ENCODE data around the gene MCM3. TPM values are rescaled to one million over a fixed set of nuclear protein-coding genes. Genes with fewer than 3 reads are reported as not detected.

The MCM3 gene
- total and polyA plus RNA-seq, 7 experiments from 2014 or later = 20.3 to 157 (median 47.9) TPM

DNA sequence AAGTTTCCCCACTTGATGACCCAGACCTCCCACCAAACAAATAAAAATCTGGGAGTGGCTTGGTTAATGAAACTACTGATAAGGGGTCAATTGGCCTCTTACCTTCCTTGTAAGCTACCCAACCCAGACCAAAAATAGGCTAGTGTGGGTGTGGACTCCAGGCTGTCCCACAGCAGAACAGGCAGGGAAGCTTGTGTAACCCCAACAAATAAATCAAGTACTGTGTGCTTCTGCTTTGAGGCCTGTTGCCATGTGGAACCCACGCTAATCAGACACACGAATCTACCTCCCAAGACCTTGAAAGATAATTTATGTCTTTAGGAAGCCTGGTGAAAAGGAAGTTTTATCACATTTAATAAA lies 43.7 kb upstream of the MCM3 start:
- peak overlapping the region in 2 of 9 donors; percentile 69 to 72 for H3K27ac Mint-ChIP-seq
- ChIA-PET POLR2A (interaction anchor here (0.9 to 1.0 kb wide), 2 partner anchors 18 to 69 kb away, joined by 4 read pairs; no protein-coding TSS in a partner anchor), CTCF (no interaction called here)
- H3K27me3 Mint-ChIP-seq = peaks cover 0 to 7% (median 0%) of the 10 kb centered on the region in 5 donors
- no peaks in the 10 kb centered on the region for H3K36me3 Mint-ChIP-seq
- H3K4me3 Mint-ChIP-seq = no peak overlapping the region
- Histone ChIP-seq H3K4me1 (ENCODE audit: control insufficient read depth in 2 of 2, insufficient read depth in 2 of 2, low read length in 2 of 2) (peaks cover 7 to 21% of the 10 kb centered on the region in 2 donors), H3K4me3 (ENCODE audit: low read length) (no peak overlapping the region), H3K27ac (ENCODE audit: low read depth, low read length) (no peak overlapping the region), H3K27me3 (ENCODE audit: control insufficient read depth in 2 of 2, insufficient read depth in 2 of 2, low read length in 2 of 2) (no peaks in the 10 kb centered on the region), H3K9me3 (ENCODE audit: control insufficient read depth in 2 of 3, low read length in 3 of 3) (no peaks in the 10 kb centered on the region), H3K36me3 (ENCODE audit: control insufficient read depth in 2 of 3, insufficient read depth in 3 of 3, low read length in 3 of 3) (no peaks in the 10 kb centered on the region)
- peaks cover 6 to 50% (median 40%) of the 10 kb centered on the region in 7 donors for H3K4me1 Mint-ChIP-seq
- peaks cover 0 to 4% (median 0%) of the 10 kb centered on the region in 11 donors for H3K9me3 Mint-ChIP-seq
- no peak for DNase-seq
- intact Hi-C loops (cut with micrococcal nuclease) = no loop called here
- ATAC-seq = no peak

DNA sequence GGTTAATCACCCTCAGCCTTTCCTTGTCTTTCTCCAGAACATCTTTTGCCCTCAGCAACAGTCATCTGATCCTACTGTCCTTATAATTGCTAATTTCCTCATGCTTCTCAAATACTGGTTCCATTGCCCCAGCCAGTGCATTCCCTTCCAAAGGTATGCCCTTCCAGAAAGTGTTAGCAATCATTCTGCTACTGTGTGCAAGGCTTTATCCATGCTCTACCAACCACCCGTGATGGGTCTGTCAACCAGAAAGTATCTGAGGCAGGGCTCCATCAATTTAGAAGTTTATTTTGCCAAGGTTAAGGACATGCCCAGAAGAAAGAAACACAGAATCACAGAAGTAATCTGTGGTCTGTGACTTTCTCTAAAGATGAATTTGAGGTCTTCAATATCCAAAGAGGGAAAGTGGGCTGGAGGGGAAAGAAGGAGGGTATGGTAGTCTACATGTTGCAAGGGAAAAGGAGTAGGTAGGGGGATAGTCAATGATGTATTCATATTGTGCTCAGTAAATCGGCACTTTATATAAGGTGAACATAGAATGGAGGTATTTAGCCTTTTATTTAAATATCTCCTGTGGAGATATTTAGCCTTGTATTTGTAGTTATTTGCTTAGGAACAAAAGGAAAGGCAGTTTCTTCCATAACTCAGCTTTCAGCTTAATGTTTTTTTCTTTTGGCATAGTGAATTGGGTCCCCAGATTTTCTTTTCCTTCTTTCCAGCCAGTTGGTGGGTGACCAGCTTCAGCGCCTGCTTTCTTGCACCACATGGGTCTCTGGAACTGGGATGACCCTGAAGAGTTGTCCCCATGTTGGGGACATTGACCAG lies 42.2 kb upstream of the MCM3 start:
- no peaks in the 10 kb centered on the region for H3K27me3 ChIP-seq (ENCODE audit: control insufficient read depth in 2 of 2, insufficient read depth in 2 of 2, low read length in 2 of 2)
- H3K4me3 ChIP-seq (ENCODE audit: low read length) = no peak overlapping the region
- Mint-ChIP-seq H3K4me1 (peaks cover 0 to 48% (median 31%) of the 10 kb centered on the region in 7 donors), H3K27me3 (peaks cover 0 to 7% (median 0%) of the 10 kb centered on the region in 5 donors), H3K4me3 (no peak overlapping the region), H3K9me3 (no peaks in the 10 kb centered on the region), H3K36me3 (no peaks in the 10 kb centered on the region), H3K27ac (peak overlapping the region in 3 of 9 donors; percentile 1 to 19 (median 2))
- no peaks in the 10 kb centered on the region for H3K36me3 ChIP-seq (ENCODE audit: control insufficient read depth in 2 of 3, insufficient read depth in 3 of 3, low read length in 3 of 3)
- no peaks in the 10 kb centered on the region for H3K9me3 ChIP-seq (ENCODE audit: control insufficient read depth in 2 of 3, low read length in 3 of 3)
- POLR2A ChIA-PET = interaction anchor here (1.0 kb wide), 1 partner anchor 8 kb away, joined by 3 read pairs; no protein-coding TSS in a partner anchor
- no peak overlapping the region for H3K27ac ChIP-seq (ENCODE audit: low read depth, low read length)
- DNase-seq (no peak), ATAC-seq (no peak)
- CTCF ChIA-PET = no interaction called here
- intact Hi-C loops (cut with micrococcal nuclease) = no loop called here
- peaks cover 0 to 7% of the 10 kb centered on the region in 2 donors for H3K4me1 ChIP-seq (ENCODE audit: control insufficient read depth in 2 of 2, insufficient read depth in 2 of 2, low read length in 2 of 2)

DNA sequence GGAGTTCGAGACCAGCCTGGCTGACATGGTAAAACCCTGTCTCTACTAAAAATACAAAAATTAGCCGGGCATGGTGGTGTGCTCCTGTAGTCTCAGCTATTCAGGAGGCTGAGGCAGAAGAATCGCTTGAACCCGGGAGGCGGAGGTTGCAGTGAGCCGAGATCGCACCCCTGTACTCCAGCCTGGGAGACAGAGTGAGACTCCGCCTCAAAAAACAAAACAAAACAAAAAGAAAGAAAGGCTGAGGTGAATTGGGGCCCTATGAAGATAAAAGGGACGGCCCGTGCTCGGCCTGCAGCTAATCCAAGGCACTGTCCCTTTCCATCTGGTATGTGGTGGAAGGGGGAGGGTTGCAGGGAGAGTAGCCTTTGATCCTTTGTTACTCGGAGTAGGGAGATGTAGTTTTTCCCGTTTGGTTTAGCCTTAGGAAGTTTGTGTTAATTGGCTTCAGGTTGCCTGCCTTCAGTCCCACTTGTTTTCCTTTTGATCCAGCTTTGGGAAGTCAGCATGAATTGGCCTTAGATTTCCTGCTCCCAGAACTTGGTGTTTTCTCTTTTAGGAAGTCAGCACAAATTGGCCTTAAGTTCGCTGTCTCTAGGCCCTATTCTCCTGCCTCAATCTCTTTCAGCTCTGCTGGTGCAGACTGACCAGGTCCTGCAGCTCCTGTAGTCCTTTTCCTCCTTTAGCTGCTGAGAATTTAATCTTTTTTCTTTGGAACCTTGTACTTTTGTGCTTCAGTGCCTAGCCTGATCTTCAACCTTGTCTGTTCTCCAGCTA lies 41.3 kb upstream of the MCM3 start:
- no peaks in the 10 kb centered on the region for H3K36me3 ChIP-seq (ENCODE audit: control insufficient read depth in 2 of 3, insufficient read depth in 3 of 3, low read length in 3 of 3)
- Mint-ChIP-seq H3K36me3 (no peaks in the 10 kb centered on the region), H3K27ac (peak overlapping the region in 2 of 9 donors; percentile 2 to 19), H3K27me3 (peaks cover 0 to 7% (median 0%) of the 10 kb centered on the region in 5 donors), H3K4me1 (peaks cover 0 to 49% (median 28%) of the 10 kb centered on the region in 7 donors), H3K4me3 (no peak overlapping the region), H3K9me3 (no peaks in the 10 kb centered on the region)
- H3K27ac ChIP-seq (ENCODE audit: low read depth, low read length) = no peak overlapping the region
- H3K27me3 ChIP-seq (ENCODE audit: control insufficient read depth in 2 of 2, insufficient read depth in 2 of 2, low read length in 2 of 2) = no peaks in the 10 kb centered on the region
- ChIA-PET POLR2A (interaction anchor here (1.0 to 1.5 kb wide), 2 partner anchors 8 to 10 kb away, joined by 3 read pairs; no protein-coding TSS in a partner anchor), CTCF (no interaction called here)
- no peaks in the 10 kb centered on the region for H3K9me3 ChIP-seq (ENCODE audit: control insufficient read depth in 2 of 3, low read length in 3 of 3)
- H3K4me1 ChIP-seq (ENCODE audit: control insufficient read depth in 2 of 2, insufficient read depth in 2 of 2, low read length in 2 of 2) = peaks cover 0 to 4% of the 10 kb centered on the region in 2 donors
- no peak overlapping the region for H3K4me3 ChIP-seq (ENCODE audit: low read length)
- no peak for ATAC-seq
- DNase-seq = no peak
- intact Hi-C loops (cut with micrococcal nuclease) = no loop called here

DNA sequence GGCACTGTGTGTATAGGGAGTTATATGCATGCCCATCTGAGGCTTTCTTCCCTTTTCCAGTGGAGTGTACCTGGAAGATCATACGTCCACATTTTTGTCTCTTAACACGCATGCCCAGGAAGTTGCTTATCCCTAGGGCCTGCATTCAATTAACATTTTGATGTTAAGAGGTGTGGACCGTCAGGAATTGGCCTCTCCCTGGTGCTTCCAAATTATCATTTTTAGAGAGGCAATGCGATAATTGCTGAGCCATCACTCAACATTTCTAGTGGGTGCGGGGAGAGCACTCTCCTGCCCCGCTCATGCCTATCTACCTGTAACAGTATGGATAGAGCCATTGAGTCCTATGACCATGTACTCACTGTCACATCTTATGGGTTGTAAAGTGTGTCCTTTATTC lies 39.6 kb upstream of the MCM3 start:
- H3K4me3 ChIP-seq (ENCODE audit: low read length) = no peak overlapping the region
- Mint-ChIP-seq H3K4me1 (peaks cover 0 to 46% (median 26%) of the 10 kb centered on the region in 7 donors), H3K4me3 (no peak overlapping the region), H3K27me3 (peaks cover 0 to 4% (median 0%) of the 10 kb centered on the region in 5 donors), H3K27ac (no peak overlapping the region), H3K9me3 (no peaks in the 10 kb centered on the region), H3K36me3 (no peaks in the 10 kb centered on the region)
- no peak overlapping the region for H3K27ac ChIP-seq (ENCODE audit: low read depth, low read length)
- ChIA-PET POLR2A (interaction anchor here (1.5 kb wide), 1 partner anchor 8 kb away, joined by 3 read pairs; no protein-coding TSS in a partner anchor), CTCF (no interaction called here)
- no peaks in the 10 kb centered on the region for H3K27me3 ChIP-seq (ENCODE audit: control insufficient read depth in 2 of 2, insufficient read depth in 2 of 2, low read length in 2 of 2)
- no peaks in the 10 kb centered on the region for H3K9me3 ChIP-seq (ENCODE audit: control insufficient read depth in 2 of 3, low read length in 3 of 3)
- DNase-seq (no peak), ATAC-seq (no peak)
- intact Hi-C loops (cut with micrococcal nuclease) = no loop called here
- H3K36me3 ChIP-seq (ENCODE audit: control insufficient read depth in 2 of 3, insufficient read depth in 3 of 3, low read length in 3 of 3) = no peaks in the 10 kb centered on the region
- H3K4me1 ChIP-seq (ENCODE audit: control insufficient read depth in 2 of 2, insufficient read depth in 2 of 2, low read length in 2 of 2) = peaks cover 0 to 4% of the 10 kb centered on the region in 2 donors

DNA sequence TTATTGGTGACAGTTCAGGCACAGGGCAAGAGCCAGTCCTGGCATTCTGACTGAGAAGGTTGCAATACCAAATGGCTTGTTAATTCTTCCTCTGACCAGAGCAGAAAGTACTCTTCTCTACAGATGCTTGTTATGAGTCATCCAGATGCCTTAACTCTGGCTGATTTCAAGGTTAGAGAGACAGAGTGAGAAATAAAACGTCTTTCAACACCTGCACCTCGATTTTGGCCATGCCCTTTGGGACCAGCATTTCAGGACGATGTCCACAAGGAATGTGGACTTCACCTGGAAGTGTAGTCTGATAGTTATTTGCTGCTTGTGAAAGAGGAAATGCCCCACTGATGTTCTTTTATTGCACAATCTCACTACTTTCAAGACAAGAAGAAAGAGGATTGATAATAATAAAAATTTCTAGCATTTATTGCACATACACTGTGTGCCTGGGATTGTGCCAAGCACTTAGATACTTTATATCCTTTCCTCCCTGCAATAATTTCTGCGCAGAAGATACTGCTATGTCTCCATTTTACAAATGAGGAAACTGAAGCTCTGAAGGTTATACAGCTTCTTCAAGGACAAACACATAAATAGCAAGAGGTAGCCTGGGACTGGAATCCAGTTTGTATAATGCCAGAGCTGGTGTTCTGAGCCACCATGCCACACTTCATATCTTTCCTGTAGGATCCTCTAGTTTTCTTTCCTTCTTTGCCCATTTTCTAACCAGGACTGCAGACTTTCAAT lies 33.5 kb upstream of the MCM3 start:
- ATAC-seq = peak; percentile 67
- intact Hi-C loops (cut with micrococcal nuclease) = loop anchor here in 1 of 2 donors (2.0 kb wide), 2 partner anchors 13 kb away; no protein-coding TSS in a partner anchor
- H3K27ac ChIP-seq (ENCODE audit: low read depth, low read length) = no peak overlapping the region

DNA sequence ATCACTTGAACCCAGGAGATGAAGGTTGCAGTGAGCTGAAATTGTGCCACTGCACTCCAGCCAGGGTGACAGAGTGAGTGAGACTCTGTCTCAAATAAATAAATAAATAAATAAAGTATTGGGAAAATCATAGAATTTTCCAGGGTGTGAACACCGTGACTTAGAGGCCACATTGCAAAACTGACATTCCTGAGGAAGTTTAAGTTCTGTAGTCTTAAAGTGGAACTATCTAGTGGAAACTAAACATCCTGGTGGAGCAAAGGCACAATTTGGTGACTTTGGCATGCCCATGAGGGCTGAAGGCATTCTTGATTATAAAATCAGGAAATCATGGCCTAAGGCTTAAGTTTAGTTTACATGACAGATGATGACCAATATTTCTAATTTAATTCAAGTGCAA lies 32.7 kb upstream of the MCM3 start:
- intact Hi-C loops (cut with micrococcal nuclease) = loop anchor here in 1 of 2 donors (2.0 kb wide), 1 partner anchor 14 kb away; no protein-coding TSS in a partner anchor
- no peaks in the 10 kb centered on the region for H3K36me3 ChIP-seq (ENCODE audit: control insufficient read depth in 2 of 3, insufficient read depth in 3 of 3, low read length in 3 of 3)
- no peaks in the 10 kb centered on the region for H3K4me1 ChIP-seq (ENCODE audit: control insufficient read depth in 2 of 2, insufficient read depth in 2 of 2, low read length in 2 of 2)
- no peak overlapping the region for H3K4me3 ChIP-seq (ENCODE audit: low read length)
- H3K36me3 Mint-ChIP-seq = peaks cover 0 to 2% (median 0%) of the 10 kb centered on the region in 5 donors
- H3K9me3 ChIP-seq (ENCODE audit: control insufficient read depth in 2 of 3, low read length in 3 of 3) = no peaks in the 10 kb centered on the region
- H3K9me3 Mint-ChIP-seq = no peaks in the 10 kb centered on the region
- ChIA-PET POLR2A (interaction anchor here (1.6 kb wide), 1 partner anchor 45 kb away, joined by 8 read pairs; the partner anchor contains the start of gene PAQR8), CTCF (interaction anchor here (1.6 kb wide), 1 partner anchor 83 kb away, joined by 5 read pairs; no protein-coding TSS in a partner anchor)
- ATAC-seq (no peak), DNase-seq (no peak)
- H3K27me3 ChIP-seq (ENCODE audit: control insufficient read depth in 2 of 2, insufficient read depth in 2 of 2, low read length in 2 of 2) = no peaks in the 10 kb centered on the region
- no peaks in the 10 kb centered on the region for H3K27me3 Mint-ChIP-seq
- H3K27ac Mint-ChIP-seq = no peak overlapping the region
- H3K4me1 Mint-ChIP-seq = peaks cover 16 to 56% (median 41%) of the 10 kb centered on the region in 7 donors
- H3K27ac ChIP-seq (ENCODE audit: low read depth, low read length) = no peak overlapping the region
- H3K4me3 Mint-ChIP-seq = no peak overlapping the region

More for the DNA sequence above, 33.5 kb upstream of the MCM3 start:
- Mint-ChIP-seq H3K27me3 (no peaks in the 10 kb centered on the region), H3K4me3 (no peak overlapping the region), H3K9me3 (no peaks in the 10 kb centered on the region), H3K36me3 (no peaks in the 10 kb centered on the region), H3K4me1 (peaks cover 13 to 56% (median 41%) of the 10 kb centered on the region in 7 donors), H3K27ac (peak overlapping the region in 2 of 9 donors; percentile 41 to 66)
- H3K4me3 ChIP-seq (ENCODE audit: low read length) = no peak overlapping the region
- no peak for DNase-seq
- no peaks in the 10 kb centered on the region for H3K27me3 ChIP-seq (ENCODE audit: control insufficient read depth in 2 of 2, insufficient read depth in 2 of 2, low read length in 2 of 2)
- ChIA-PET CTCF (no interaction called here), POLR2A (interaction anchor here (1.0 to 1.6 kb wide), 2 partner anchors 9 to 12 kb away, joined by 3 read pairs; no protein-coding TSS in a partner anchor)
- no peaks in the 10 kb centered on the region for H3K36me3 ChIP-seq (ENCODE audit: control insufficient read depth in 2 of 3, insufficient read depth in 3 of 3, low read length in 3 of 3)
- no peaks in the 10 kb centered on the region for H3K4me1 ChIP-seq (ENCODE audit: control insufficient read depth in 2 of 2, insufficient read depth in 2 of 2, low read length in 2 of 2)
- no peaks in the 10 kb centered on the region for H3K9me3 ChIP-seq (ENCODE audit: control insufficient read depth in 2 of 3, low read length in 3 of 3)
